Kidney (tissue), 14 donors: ENCODE results near the gene PIGH. TPM values are rescaled to one million over a fixed set of nuclear protein-coding genes. Genes with fewer than 3 reads are reported as not detected.

Experiments
- DNase-seq, 5 donors: peaks; one replicate each; pipeline ENCODE4 v3.0.0-alpha.2; 2013 to 2020
- FAIRE-seq: peaks from 2 replicates; lab custom pipeline; 2012; peaks lifted over from hg19 to GRCh38; lab: Jason Lieb, UNC
- H3K27ac ChIP-seq, 2 donors: one replicate each; pipeline ENCODE4 v1.7.0; 2013; ENCODE audit warnings: low read depth in 2 of 2, low read length in 2 of 2, inconsistent platforms in 1 of 2
- H3K27me3 ChIP-seq: one replicate; pipeline ENCODE4 v1.7.1; 2013; ENCODE audit warnings: low read length, inconsistent platforms; ENCODE audit not compliant: control insufficient read depth, insufficient read depth
- H3K36me3 ChIP-seq, 3 donors: one replicate each; pipeline versions ENCODE4 v1.7.0 to v1.7.1; 2013; ENCODE audit warnings: low read length in 3 of 3, control low read depth in 1 of 3, inconsistent platforms in 1 of 3; ENCODE audit not compliant: insufficient read depth in 3 of 3, control insufficient read depth in 2 of 3
- H3K4me1 ChIP-seq, 3 donors: one replicate each; pipeline versions ENCODE4 v1.7.0 to v1.7.1; 2013; ENCODE audit warnings: low read length in 3 of 3, inconsistent platforms in 1 of 3, low read depth in 1 of 3; ENCODE audit not compliant: control insufficient read depth in 2 of 3, insufficient read depth in 2 of 3
- H3K4me3 ChIP-seq, 3 donors: one replicate each; pipeline versions ENCODE4 v1.7.0 to v1.8.1; 2013; ENCODE audit warnings: low read length in 3 of 3, control low read depth in 1 of 3, inconsistent platforms in 1 of 3
- H3K9ac ChIP-seq, 3 donors: one replicate each; pipeline versions ENCODE4 v1.7.0 to v1.7.1; 2013; ENCODE audit warnings: low read length in 3 of 3, control low read depth in 1 of 3, inconsistent platforms in 1 of 3
- H3K9me3 ChIP-seq, 3 donors: one replicate each; pipeline versions ENCODE4 v1.7.0 to v1.7.1; 2013; ENCODE audit warnings: low read length in 3 of 3, control low read depth in 1 of 3, inconsistent platforms in 1 of 3; ENCODE audit not compliant: control insufficient read depth in 2 of 3, insufficient read depth in 1 of 3
- CTCF ChIP-seq: IDR thresholded peaks from 3 replicates; pipeline ENCODE4 v1.5.1; 2012; ENCODE audit warnings: mild to moderate bottlenecking, moderate library complexity, borderline replicate concordance; ENCODE audit not compliant: insufficient read depth; ENCODE audit errors: extremely low read depth
- intact Hi-C: fragments of 100-400 bp; cut with DNase I; formaldehyde crosslinking; loops from one replicate; pipeline ENCODE4 v1.11.1; 2022
- polyA plus RNA-seq: library from polyadenylated mRNA; stranded (reverse); fragments of 350-450 nt; fragmentation: Illumina TruSeq; extraction: RNeasy Lipid Tissue Mini Kit (QIAGEN cat#74804); gene quantifications from one replicate; pipeline ENCODE4 v1.2.3, GENCODE V29; 2014; ENCODE audit warnings: low read depth, low replicate concordance; ENCODE audit not compliant: insufficient read depth
- total RNA-seq: library from RNA; stranded (reverse); fragmentation: NEBNext Ultra II Directional; extraction: Animal tissue kit (Norgen Biotek cat#: 25700); gene quantifications from one replicate; pipeline ENCODE4 v1.2.1, GENCODE V29; 2021
- donor health status: control.
- donor health status: control.
- donor health status: control.
- donor health status: control.
- donor health status: control.
- donor health status: DM: yes; HTN: yes; CAD: no.
- donor health status: Normal renal cell carcinoma (clear cell type).

PIGH gene
- total and polyA plus RNA-seq, 2 donors from 2014 or later, result 31.7 to 44.9 TPM

- Histone ChIP-seq H3K27me3 (no peaks in the 10 kb centered on the region), H3K4me1 (peaks cover 0 to 15% (median 13%) of the 10 kb centered on the region in 3 donors), H3K36me3 (peaks cover 0 to 3% (median 0%) of the 10 kb centered on the region in 3 donors), H3K9me3 (no peaks in the 10 kb centered on the region), H3K9ac (no peak overlapping the region), H3K27ac (no peak overlapping the region), H3K4me3 (no peak overlapping the region)
- no peak for TF ChIP-seq CTCF
- intact Hi-C loops, result no loop called here
- DNase-seq (no peak), FAIRE-seq (no peak)
Measured at GRCh38 chr14:67641902-67642749, 42.1 kb upstream of the PIGH start.

GRCh38 chr14:67641480-67641879, 41.4 kb upstream of the PIGH start:
- no peak for DNase-seq
- FAIRE-seq, result no peak
- Histone ChIP-seq H3K36me3 (peaks cover 0 to 2% (median 2%) of the 10 kb centered on the region in 3 donors), H3K27me3 (no peaks in the 10 kb centered on the region), H3K9ac (no peak overlapping the region), H3K4me1 (peaks cover 0 to 10% (median 9%) of the 10 kb centered on the region in 3 donors), H3K9me3 (no peaks in the 10 kb centered on the region), H3K27ac (no peak overlapping the region), H3K4me3 (no peak overlapping the region)
- intact Hi-C loops, result no loop called here
- TF ChIP-seq CTCF, result no peak

GRCh38 chr14:67638642-67639041, 38.6 kb upstream of the PIGH start:
- intact Hi-C loops, result no loop called here
- H3K9me3 ChIP-seq, result no peaks in the 10 kb centered on the region
- FAIRE-seq (no peak), DNase-seq (no peak)
- TF ChIP-seq CTCF, result no peak
- H3K27ac ChIP-seq, result no peak overlapping the region
- no peaks in the 10 kb centered on the region for H3K27me3 ChIP-seq
- H3K4me3 ChIP-seq, result no peak overlapping the region
- peaks cover 0 to 4% (median 0%) of the 10 kb centered on the region in 3 donors for H3K36me3 ChIP-seq
- no peak overlapping the region for H3K9ac ChIP-seq
- H3K4me1 ChIP-seq, result no peaks in the 10 kb centered on the region
